HG03139 (cell line): Measurements from ENCODE around the gene MBD5.
"Not testable (repeated sequence)": the region's sequence is repeated elsewhere in the genome, so short reads cannot be mapped to it uniquely, and the experiment has no call there.

Experiments
- ATAC-seq: cut with Tn5 transposase; IDR thresholded peaks from one replicate; pipeline ENCODE4 v1.9.1; 2021; ENCODE audit not compliant: unreplicated experiment

MBD5 gene

DNA sequence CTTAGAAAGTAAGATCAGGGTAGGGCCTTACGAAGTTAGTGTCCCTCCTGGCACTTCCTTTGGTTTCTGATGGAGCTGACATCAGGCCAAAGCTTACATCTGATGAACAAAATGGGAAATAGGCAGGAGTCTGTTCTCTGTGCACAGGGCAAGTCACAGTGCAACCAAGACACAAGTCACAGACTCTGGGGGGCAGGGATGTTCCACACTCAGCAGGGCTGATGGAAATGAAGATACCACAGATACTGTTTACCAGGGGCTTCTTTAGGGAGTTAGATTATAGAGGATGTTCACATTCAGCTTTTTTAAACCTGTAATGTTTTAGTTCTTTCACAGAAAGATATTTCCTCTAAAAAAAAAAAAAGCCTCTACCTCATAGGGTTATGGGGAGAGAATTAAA is 517.5 kb downstream of the MBD5 start:
- no peak for ATAC-seq

- no peak for ATAC-seq
Observed at GRCh38 chr2:148540022-148540421, 519.1 kb downstream of the MBD5 start.

GRCh38 chr2:148541792-148542191 is 520.9 kb downstream of the MBD5 start:
- ATAC-seq, result no peak

- ATAC-seq, result no peak
Observed at GRCh38 chr2:148542614-148543013, 521.7 kb downstream of the MBD5 start.

DNA sequence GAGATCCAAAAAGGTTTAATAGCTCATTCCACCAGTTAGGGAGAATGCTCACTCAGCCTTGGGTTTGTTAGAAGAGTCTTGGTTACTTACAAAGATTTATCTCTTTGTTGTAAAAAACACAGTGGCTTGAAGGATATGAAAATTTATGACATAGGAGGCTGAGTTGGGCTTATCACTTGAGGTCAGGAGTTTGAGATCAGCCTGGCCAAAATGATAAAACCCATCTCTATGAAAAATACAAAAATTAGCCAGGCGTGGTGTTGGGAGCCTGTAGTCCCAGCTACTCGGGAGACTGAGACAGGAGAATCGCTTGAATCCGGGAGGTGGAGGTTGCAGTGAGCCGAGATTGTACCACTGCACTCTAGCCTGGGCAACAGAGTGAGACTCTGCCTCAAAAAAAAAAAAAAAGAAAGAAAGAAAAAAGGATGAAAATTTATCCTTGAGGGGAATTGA is 522.2 kb downstream of the MBD5 start:
- not testable (repeated sequence) for ATAC-seq

DNA sequence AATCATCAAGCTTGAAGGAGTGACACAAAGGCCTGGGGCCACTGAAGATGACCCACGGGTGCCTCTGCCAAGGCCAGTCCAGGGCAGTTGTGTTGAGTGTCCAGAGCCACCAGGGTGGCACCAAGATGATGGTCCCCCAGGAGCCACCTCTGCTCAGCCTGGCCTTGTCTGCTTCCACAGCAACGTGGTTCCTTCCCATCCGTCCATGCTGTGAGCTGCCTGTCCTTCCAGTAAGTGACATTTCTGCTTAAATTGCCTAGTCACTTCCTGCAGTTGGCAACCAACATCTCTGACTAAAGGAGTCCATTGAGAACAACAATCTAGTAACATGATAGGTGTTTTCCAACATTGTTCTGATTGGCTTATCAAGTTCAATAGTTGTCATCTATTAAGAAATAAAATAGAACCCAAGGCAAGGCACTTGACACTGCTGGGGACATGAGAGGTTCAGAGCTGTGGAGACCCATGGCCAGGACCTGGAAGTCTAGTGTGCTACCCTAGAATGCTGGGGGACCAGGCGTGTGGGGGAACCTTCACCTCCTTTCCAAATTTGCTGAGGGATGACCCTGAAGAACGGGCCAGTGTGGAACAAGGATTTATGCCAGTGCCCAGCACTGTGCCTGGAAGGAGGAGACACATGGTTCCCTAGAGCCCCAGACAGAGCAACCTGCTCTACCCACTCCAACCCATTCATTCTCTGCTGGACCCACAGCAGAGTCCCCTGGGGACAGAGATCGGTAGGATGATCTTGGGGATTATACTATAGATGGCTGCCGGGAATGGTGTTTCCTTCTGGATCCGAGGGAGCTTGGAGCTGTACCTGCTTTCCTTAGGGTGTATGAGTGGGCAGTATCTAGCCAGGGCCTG is 524.7 kb downstream of the MBD5 start:
- ATAC-seq, result no peak

DNA sequence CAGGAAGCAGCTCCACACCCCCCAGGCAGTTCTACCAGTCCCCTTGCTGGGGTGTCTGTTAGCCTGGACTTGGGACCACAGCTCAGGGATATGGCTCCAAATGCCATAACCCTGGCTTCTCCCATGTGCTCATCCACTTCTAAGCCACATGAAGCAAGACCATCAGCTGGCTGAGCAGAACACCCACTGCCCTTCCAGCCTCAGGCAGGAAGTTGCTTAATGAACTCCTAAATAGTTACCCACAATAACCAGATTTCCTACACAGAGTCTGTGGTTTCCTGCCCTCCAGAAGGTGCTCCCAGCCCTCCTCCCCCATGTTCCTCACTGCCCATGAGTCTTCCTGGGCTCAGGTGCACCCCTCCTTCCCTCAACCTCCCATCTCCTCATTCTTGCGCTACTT is 525.4 kb downstream of the MBD5 start:
- no peak for ATAC-seq

DNA sequence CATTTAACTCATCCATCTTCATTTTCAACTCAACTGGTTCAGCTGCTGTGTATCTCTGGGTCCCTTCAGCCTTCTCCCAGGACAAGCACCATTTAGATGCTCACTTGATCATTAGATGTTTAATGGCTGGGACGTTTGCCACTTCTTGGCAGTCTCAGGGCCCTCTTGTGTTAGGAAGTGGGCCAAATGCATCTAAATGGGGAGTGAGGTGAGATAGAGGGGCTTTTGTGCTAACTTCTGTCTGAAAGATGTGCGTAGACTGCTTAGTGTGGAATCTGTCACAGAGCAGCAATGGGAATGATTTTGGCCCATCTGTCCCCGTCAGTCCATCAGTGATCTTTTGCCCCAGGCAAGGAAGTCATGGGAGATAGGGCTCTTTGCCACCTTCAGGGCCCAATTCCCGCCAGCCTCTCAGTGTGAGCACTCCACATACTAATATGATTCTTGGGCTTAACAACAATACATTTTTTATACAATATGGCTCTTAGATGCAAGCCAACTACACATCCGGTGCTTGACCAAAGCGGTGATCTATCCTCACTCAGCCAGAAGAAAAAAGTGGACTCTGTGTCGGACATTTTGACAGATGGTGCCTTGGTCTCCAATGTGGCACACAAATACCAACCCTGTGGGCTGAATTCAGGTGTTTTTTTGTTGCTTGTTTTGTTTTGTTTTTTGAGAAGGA is 528.0 kb downstream of the MBD5 start:
- ATAC-seq, result no peak

DNA sequence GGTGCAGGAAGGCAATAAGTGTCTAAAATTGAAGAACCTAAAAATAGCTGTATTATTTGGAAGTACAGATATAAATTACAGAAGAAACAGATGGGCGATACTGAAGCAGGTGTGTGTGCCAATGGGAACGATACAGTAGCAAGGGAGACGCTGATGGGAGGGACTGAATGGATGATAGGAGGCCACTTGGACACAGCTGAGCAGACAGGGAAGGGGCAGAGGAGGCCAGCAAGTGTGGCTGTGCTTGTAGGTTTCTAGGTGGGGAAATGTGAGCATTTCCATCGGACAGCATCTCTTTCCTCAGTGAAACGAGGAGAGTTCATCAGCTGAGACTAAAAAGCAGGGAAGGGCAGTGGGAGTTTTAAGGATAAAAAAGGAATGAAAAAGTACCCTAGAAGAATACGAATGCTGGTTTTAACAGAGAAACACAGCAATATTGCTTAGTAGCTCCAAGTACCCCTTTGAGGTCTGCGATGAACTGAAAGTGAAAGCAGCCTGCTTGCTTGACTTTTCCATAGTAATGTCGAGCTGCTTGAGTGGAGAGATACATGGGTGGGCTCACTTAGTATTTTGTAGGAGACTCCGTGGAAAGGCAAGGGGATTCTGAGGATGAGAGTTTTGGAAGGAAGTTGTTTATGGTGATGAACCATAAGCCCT is 531.9 kb downstream of the MBD5 start:
- ATAC-seq, result peak; percentile 40

DNA sequence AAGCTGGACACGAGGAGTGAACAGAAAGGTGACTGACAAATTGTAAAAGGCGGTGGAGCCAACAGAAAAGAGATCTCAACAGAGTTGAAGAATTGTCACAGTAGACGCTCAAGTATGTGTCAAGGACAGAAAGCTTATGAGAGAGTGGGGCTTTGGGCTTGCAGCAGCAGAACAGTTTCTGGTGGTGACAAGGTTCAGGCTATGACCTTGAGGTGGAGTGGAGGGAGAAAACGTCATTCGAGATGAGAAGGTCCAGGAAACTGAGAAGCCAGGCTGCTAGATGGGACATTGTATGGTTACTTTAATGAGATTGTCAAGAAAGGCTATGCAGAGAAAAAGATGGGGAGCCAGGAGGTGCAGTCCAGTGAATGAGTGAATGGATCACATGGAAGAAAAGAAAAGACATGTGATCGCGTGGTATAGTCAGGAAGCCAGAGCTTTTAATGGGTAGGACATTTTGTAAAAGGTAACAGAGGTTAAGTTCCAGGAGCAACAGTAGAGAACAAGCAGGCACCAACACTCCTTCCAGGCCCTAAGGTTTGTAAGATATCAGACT is 532.5 kb downstream of the MBD5 start:
- ATAC-seq, result no peak

DNA sequence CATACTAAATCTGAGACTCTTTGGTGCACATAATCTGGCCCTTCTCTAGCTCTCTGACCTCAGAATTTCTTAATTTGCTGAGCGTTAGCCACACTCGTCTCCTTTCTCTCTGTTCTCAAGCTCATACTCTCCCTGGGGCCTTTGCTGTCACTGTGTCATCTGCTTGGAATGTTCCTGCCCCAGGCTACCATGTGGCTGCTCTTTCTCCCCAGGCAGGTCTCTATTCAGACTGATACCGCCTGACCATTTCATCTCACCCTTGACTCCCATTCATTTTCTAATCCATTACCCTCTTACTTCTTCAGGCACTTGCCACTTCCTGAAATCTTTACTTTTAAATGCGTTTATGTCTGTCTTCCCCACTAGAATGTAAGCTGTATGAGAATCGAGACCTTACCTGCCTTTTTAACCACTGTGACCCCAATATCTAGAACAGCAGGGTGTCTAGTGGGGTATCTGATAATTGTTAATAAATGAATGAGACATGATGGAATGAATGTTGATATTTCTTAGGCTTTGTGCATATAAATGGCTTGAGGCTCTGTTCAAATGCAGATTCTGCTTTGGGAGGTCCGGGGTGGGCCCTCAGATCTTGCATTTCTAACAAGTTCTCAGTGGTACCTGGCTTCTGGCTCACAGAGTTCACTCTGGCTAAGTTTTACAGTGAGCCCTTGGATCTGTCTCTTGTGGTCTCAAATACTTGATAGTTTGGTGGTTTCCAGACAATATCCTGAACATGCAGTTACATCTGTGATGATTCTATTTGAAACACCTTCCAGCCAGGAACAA is 533.8 kb downstream of the MBD5 start:
- ATAC-seq, result no peak

- ATAC-seq, result no peak
Observed at GRCh38 chr2:148555622-148556294, 534.9 kb downstream of the MBD5 start.

GRCh38 chr2:148557844-148558436 is 537.0 kb downstream of the MBD5 start:
- ATAC-seq, result peak; percentile 69

DNA sequence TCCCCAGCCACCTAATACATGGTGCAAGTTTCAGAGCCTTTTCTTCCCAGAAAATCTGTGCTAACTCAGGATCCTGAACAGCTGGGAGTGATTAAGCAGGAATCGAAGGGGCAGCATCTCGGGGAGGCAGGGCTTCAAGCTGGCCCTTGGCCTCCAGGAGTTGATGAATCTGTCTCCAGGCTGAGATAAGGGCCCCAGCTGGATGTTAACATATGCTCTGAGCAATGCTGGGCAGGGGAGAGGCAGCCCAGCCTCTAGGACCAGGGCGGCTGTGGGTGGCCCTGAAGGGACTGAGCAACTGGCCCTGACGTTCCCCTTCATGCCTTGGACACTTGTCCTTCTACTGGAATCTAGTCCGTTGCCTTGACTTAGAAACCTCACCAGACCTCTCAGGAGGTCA is 539.6 kb downstream of the MBD5 start:
- ATAC-seq, result no peak

DNA sequence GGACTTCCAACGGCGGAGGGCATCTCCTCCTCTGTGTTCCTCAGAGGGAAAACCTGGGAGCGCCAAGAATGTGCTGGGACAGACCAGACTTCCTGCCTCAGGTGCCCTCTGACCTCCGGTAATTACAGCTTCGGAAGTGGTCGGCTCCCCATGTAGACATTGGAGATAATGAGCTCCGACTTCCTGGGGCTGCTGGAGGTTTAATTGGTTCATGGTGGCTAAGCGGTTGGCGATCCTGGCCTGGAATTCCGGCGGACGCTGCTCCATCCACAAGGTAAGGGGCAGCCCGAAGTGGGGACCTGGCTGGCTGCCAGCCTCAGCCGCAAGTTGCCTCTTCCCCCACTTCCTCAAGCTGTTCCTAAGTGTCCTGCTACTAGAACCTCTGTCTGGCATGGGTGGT is 540.5 kb downstream of the MBD5 start:
- ATAC-seq, result no peak

DNA sequence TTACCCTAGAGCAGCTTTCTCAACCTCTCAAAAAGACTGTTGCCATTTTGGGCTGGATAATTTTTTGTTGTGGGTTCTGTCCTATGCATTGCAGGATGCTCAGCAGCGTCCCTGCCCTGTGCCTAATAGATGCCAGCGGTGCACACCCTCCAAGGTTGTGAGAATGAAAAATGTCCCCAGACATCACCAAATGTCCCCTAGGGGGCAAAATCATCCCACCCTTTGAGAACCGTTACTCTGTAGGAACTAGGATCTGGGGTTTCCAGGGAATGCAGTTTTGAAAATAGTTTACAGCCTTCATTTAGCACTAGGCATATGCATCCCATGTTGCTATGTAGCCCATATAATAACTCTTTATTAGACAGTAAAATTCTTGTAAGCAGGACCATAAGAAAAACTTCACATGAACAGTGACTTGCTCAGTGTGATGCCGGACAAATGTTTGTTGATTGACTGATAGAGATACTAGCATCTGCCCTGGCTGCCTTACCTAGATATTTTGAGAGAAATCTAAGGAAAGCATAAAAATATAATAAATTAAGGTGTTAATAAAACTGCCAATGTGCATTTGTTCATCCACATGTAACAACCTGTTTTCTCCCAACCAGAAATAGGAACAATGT is 544.5 kb downstream of the MBD5 start:
- no peak for ATAC-seq
